ENCODE data around the gene ZC3H4.

Gene ZC3H4

GRCh38 chr19:47020132-47020805 is 93.3 kb downstream of the ZC3H4 start:
- H3K27ac ChIP-seq = no peak overlapping the region
- TF ChIP-seq CTCF (IDR thresholded peaks at IDR 0.05) (no peak), ZFX (IDR thresholded peaks at IDR 0.05; ENCODE audit: borderline replicate concordance) (no peak)

- TF ChIP-seq ZFX (IDR thresholded peaks at IDR 0.05; ENCODE audit: borderline replicate concordance) (no peak), CTCF (IDR thresholded peaks at IDR 0.05) (no peak)
- H3K27ac ChIP-seq = no peak within 1 kb of the TSS
Measured at GRCh38 chr19:47019431-47020041, 94.0 kb downstream of the ZC3H4 start, which contains the start of gene NPAS1. TSS of gene NPAS1 (plus strand) at chr19:47019837. CDS start at chr19:47021048, 1,211 bp downstream.

GRCh38 chr19:47018923-47019322 is 94.7 kb downstream of the ZC3H4 start:
- H3K27ac ChIP-seq = no peak overlapping the region
- TF ChIP-seq CTCF (IDR thresholded peaks at IDR 0.05) (no peak), ZFX (IDR thresholded peaks at IDR 0.05; ENCODE audit: borderline replicate concordance) (no peak)

Measured in 22Rv1 (cell line).